Activated CD8-positive, alpha-beta T cell treated with anti-CD3 and anti-CD28 coated beads, Interleukin-2, amount 10 ng/mL, durations not matched to agents 7 days and 5 days (primary cell): Measurements from ENCODE around the gene MRPL43. TPM values are rescaled to one million over a fixed set of nuclear protein-coding genes. Genes with fewer than 3 reads are reported as not detected.
"Not testable (repeated sequence)": the region's sequence is repeated elsewhere in the genome, so short reads cannot be mapped to it uniquely, and the experiment has no call there.

ENCODE experiments used
- ATAC-seq: fragments of 150-1000 bp; cut with Tn5 transposase; one replicate; pipeline ENCODE4 v1.10.0; 2021; ENCODE audit warnings: moderate library complexity
- CTCF ChIA-PET: fragments of 350-600 bp; sonication (Branson Sonifier 250); formaldehyde crosslinking; loops from one replicate; lab custom pipeline; 2021; ENCODE audit warnings: antibody characterized with exemption; lab: Charles Lee
- POLR2A ChIA-PET: fragments of 350-600 bp; sonication (Branson Sonifier 250); formaldehyde crosslinking; loops from one replicate; lab custom pipeline; 2021; ENCODE audit warnings: antibody characterized with exemption; lab: Charles Lee
- DNase-seq: peaks from one replicate; pipeline ENCODE4 v3.0.0-alpha.2; 2020
- H3K27ac Mint-ChIP-seq: one replicate; pipeline ENCODE4 v1.8.0; 2021; ENCODE audit warnings: mild to moderate bottlenecking, mixed read lengths
- H3K27me3 Mint-ChIP-seq: one replicate; pipeline ENCODE4 v1.8.0; 2021; ENCODE audit warnings: low read depth, mixed read lengths
- H3K36me3 Mint-ChIP-seq: one replicate; pipeline ENCODE4 v1.8.0; 2021; ENCODE audit warnings: low read depth, mixed read lengths
- H3K4me1 Mint-ChIP-seq: one replicate; pipeline ENCODE4 v1.8.0; 2021; ENCODE audit warnings: low read depth, mixed read lengths
- H3K4me3 Mint-ChIP-seq: one replicate; pipeline ENCODE4 v1.8.0; 2021; ENCODE audit warnings: mild to moderate bottlenecking, mixed read lengths
- H3K9me3 Mint-ChIP-seq: one replicate; pipeline ENCODE4 v1.8.0; 2022; ENCODE audit warnings: mixed read lengths; ENCODE audit not compliant: insufficient read depth
- total RNA-seq, 2 experiments: library from RNA; stranded (reverse); gene quantifications; one replicate each; pipeline ENCODE4 v1.2.3, GENCODE V29; 2021

MRPL43 gene
- 10 to 100 TPM; 46.1 to 48.9 TPM for total RNA-seq

- H3K27ac Mint-ChIP-seq = peak within 1 kb of the TSS; percentile 79
Observed at GRCh38 chr10:100986952-100987684, at the start of gene MRPL43, which contains the start of gene TWNK. MRPL43 (minus strand) TSS chr10:100987497; CDS start chr10:100987443, 54 bp downstream. TWNK (plus strand) TSS chr10:100987543; CDS start chr10:100988211, 668 bp downstream.

GRCh38 chr10:101036726-101037125, 49.4 kb upstream of the MRPL43 start:
- no peak for ATAC-seq
- no peak overlapping the region for H3K4me3 Mint-ChIP-seq
- no peaks in the 10 kb centered on the region for H3K9me3 Mint-ChIP-seq
- H3K4me1 Mint-ChIP-seq = peaks cover 23% of the 10 kb centered on the region
- no peak for DNase-seq
- POLR2A ChIA-PET = no interaction called here
- peaks cover 29% of the 10 kb centered on the region for H3K36me3 Mint-ChIP-seq
- CTCF ChIA-PET = interaction anchor here (7.7 to 14.0 kb wide), 2 partner anchors 20 to 27 kb away, joined by 169 to 235 read pairs; partner anchors contain the start of gene KAZALD1
- no peak overlapping the region for H3K27ac Mint-ChIP-seq
- no peaks in the 10 kb centered on the region for H3K27me3 Mint-ChIP-seq

More at GRCh38 chr10:100986952-100987684, at the start of gene MRPL43, which contains the start of gene TWNK:
- DNase-seq (peak; percentile 90), ATAC-seq (peak; percentile 96)
- Mint-ChIP-seq H3K4me3 (peak within 1 kb of the TSS; percentile 88), H3K9me3 (no peaks in the 10 kb centered on the region), H3K36me3 (peaks cover 29% of the 10 kb centered on the region), H3K27me3 (no peaks in the 10 kb centered on the region), H3K4me1 (peaks cover 44% of the 10 kb centered on the region)
- POLR2A ChIA-PET = interaction anchor here (1.1 kb wide), 1 partner anchor 9 kb away, joined by 5 read pairs; no protein-coding TSS in a partner anchor
- CTCF ChIA-PET = interaction anchor here (0.9 to 6.0 kb wide), 3 partner anchors 10 to 56 kb away, joined by 3 to 60 read pairs (median 7); partner anchors contain the start of gene LZTS2

- ATAC-seq (no peak), DNase-seq (no peak)
- POLR2A ChIA-PET = no interaction called here
- Mint-ChIP-seq H3K4me1 (peaks cover 21% of the 10 kb centered on the region), H3K36me3 (peaks cover 29% of the 10 kb centered on the region), H3K4me3 (no peak overlapping the region), H3K27me3 (no peaks in the 10 kb centered on the region), H3K27ac (no peak overlapping the region), H3K9me3 (no peaks in the 10 kb centered on the region)
- CTCF ChIA-PET = interaction anchor here (14.0 kb wide), 1 partner anchor 19 kb away, joined by 169 read pairs; no protein-coding TSS in a partner anchor
Observed at GRCh38 chr10:101035916-101036702, 48.8 kb upstream of the MRPL43 start.

- Mint-ChIP-seq H3K4me1 (peaks cover 20% of the 10 kb centered on the region), H3K4me3 (no peak overlapping the region), H3K36me3 (peaks cover 29% of the 10 kb centered on the region), H3K27me3 (no peaks in the 10 kb centered on the region), H3K27ac (no peak overlapping the region), H3K9me3 (no peaks in the 10 kb centered on the region)
- ChIA-PET CTCF (interaction anchor here (1.0 to 14.0 kb wide), 4 partner anchors 8 to 24 kb away, joined by 3 to 169 read pairs (median 4); no protein-coding TSS in a partner anchor), POLR2A (interaction anchor here (0.6 to 1.1 kb wide), 4 partner anchors 8 to 38 kb away, joined by 3 to 5 read pairs (median 4); no protein-coding TSS in a partner anchor)
- ATAC-seq (no peak), DNase-seq (no peak)
Observed at GRCh38 chr10:101035314-101035713, 48.0 kb upstream of the MRPL43 start.

- DNase-seq, H3K4me3 Mint-ChIP-seq, H3K27me3 Mint-ChIP-seq, ATAC-seq, H3K9me3 Mint-ChIP-seq, H3K27ac Mint-ChIP-seq: not testable (repeated sequence)
- ChIA-PET CTCF (interaction anchor here (0.8 to 14.0 kb wide), 6 partner anchors 9 to 36 kb away, joined by 3 to 169 read pairs (median 4); no protein-coding TSS in a partner anchor), POLR2A (interaction anchor here (0.9 to 1.1 kb wide), 3 partner anchors 9 to 28 kb away, joined by 3 to 5 read pairs (median 3); no protein-coding TSS in a partner anchor)
- Mint-ChIP-seq H3K4me1 (peaks cover 20% of the 10 kb centered on the region), H3K36me3 (peaks cover 29% of the 10 kb centered on the region)
Observed at GRCh38 chr10:101034404-101034803, 47.1 kb upstream of the MRPL43 start.

GRCh38 chr10:101033276-101033675, 46.0 kb upstream of the MRPL43 start:
- ChIA-PET POLR2A (no interaction called here), CTCF (interaction anchor here (1.5 to 14.0 kb wide), 4 partner anchors 16 to 36 kb away, joined by 5 to 169 read pairs (median 27); no protein-coding TSS in a partner anchor)
- Mint-ChIP-seq H3K36me3 (peaks cover 24% of the 10 kb centered on the region), H3K4me1 (peaks cover 20% of the 10 kb centered on the region), H3K9me3 (no peaks in the 10 kb centered on the region), H3K27ac (no peak overlapping the region), H3K4me3 (peak overlapping the region; percentile 12), H3K27me3 (peaks cover 12% of the 10 kb centered on the region)
- DNase-seq (no peak), ATAC-seq (no peak)

- ChIA-PET CTCF (interaction anchor here (1.2 to 14.0 kb wide), 8 partner anchors 9 to 109 kb away, joined by 4 to 169 read pairs (median 16); no protein-coding TSS in a partner anchor), POLR2A (no interaction called here)
- DNase-seq = peak; percentile 67
- peak overlapping the region; percentile 93 for H3K27ac Mint-ChIP-seq
- peak; percentile 47 for ATAC-seq
- peaks cover 20% of the 10 kb centered on the region for H3K4me1 Mint-ChIP-seq
- peak overlapping the region; percentile 79 for H3K4me3 Mint-ChIP-seq
- peaks cover 15% of the 10 kb centered on the region for H3K27me3 Mint-ChIP-seq
- no peaks in the 10 kb centered on the region for H3K9me3 Mint-ChIP-seq
- H3K36me3 Mint-ChIP-seq = peaks cover 19% of the 10 kb centered on the region
Observed at GRCh38 chr10:101032637-101033224, 45.4 kb upstream of the MRPL43 start.

GRCh38 chr10:101031796-101032636, 44.7 kb upstream of the MRPL43 start:
- Mint-ChIP-seq H3K27me3 (peaks cover 17% of the 10 kb centered on the region), H3K36me3 (peaks cover 13% of the 10 kb centered on the region), H3K4me1 (peaks cover 20% of the 10 kb centered on the region), H3K9me3 (no peaks in the 10 kb centered on the region), H3K27ac (peak overlapping the region; percentile 93), H3K4me3 (peak overlapping the region; percentile 79)
- ChIA-PET CTCF (interaction anchor here (1.2 to 14.0 kb wide), 10 partner anchors 8 to 110 kb away, joined by 4 to 169 read pairs (median 14); no protein-coding TSS in a partner anchor), POLR2A (interaction anchor here (0.8 to 1.6 kb wide), 3 partner anchors 9 to 64 kb away, joined by 3 to 5 read pairs (median 4); no protein-coding TSS in a partner anchor)
- ATAC-seq (peak; percentile 54), DNase-seq (peak; percentile 85)

- peak within 1 kb of the TSS; percentile 90 for H3K27ac Mint-ChIP-seq
- peak; percentile 90 for ATAC-seq
- no peaks in the 10 kb centered on the region for H3K9me3 Mint-ChIP-seq
- H3K27me3 Mint-ChIP-seq = peaks cover 17% of the 10 kb centered on the region
- CTCF ChIA-PET = interaction anchor here (1.0 to 14.0 kb wide), 14 partner anchors 9 to 117 kb away, joined by 3 to 169 read pairs (median 6); no protein-coding TSS in a partner anchor
- H3K4me3 Mint-ChIP-seq = peak within 1 kb of the TSS; percentile 79
- DNase-seq = peak; percentile 97
- POLR2A ChIA-PET = interaction anchor here (0.6 to 1.6 kb wide), 5 partner anchors 10 to 65 kb away, joined by 3 to 5 read pairs (median 3); no protein-coding TSS in a partner anchor
- peaks cover 20% of the 10 kb centered on the region for H3K4me1 Mint-ChIP-seq
- H3K36me3 Mint-ChIP-seq = peaks cover 8% of the 10 kb centered on the region
Observed at GRCh38 chr10:101031128-101031795, 44.0 kb upstream of the MRPL43 start, which contains the start of the genes PDZD7 and SFXN3. PDZD7 (minus strand) TSS chr10:101031129; CDS start chr10:101030219, 910 bp downstream. SFXN3 (plus strand) TSS chr10:101031234; CDS start chr10:101034695, 3,461 bp downstream.
